H9 (cell line): ENCODE results near the gene MAD1L1. TPM values are rescaled to one million over a fixed set of nuclear protein-coding genes. Genes with fewer than 3 reads are reported as not detected.

ENCODE experiments used
- DNase-seq: peaks from one replicate; pipeline ENCODE4 v3.0.0-alpha.2; 2017
- H2AFZ ChIP-seq: one replicate; pipeline ENCODE4 v1.6.1; 2013; ENCODE audit warnings: mild to moderate bottlenecking, low read length, control low read depth, moderate library complexity
- H2AK5ac ChIP-seq: 2 replicates; pipeline ENCODE4 v1.6.1; 2013; ENCODE audit warnings: low read length, control low read depth, mixed read lengths; ENCODE audit not compliant: insufficient read length
- H2BK120ac ChIP-seq: one replicate; pipeline ENCODE4 v1.6.1; 2013; ENCODE audit warnings: low read depth, mild to moderate bottlenecking, low read length, control low read depth, inconsistent platforms; ENCODE audit not compliant: poor library complexity, severe bottlenecking
- H2BK12ac ChIP-seq: 2 replicates; pipeline ENCODE4 v1.6.1; 2013; ENCODE audit warnings: low read length, control low read depth, mixed read lengths, low read depth; ENCODE audit not compliant: insufficient read length
- H2BK15ac ChIP-seq: 2 replicates; pipeline ENCODE4 v1.6.1; 2013; ENCODE audit warnings: low read depth, low read length, control low read depth
- H2BK20ac ChIP-seq: one replicate; pipeline ENCODE4 v1.6.1; 2013; ENCODE audit warnings: low read depth, mild to moderate bottlenecking, low read length, control low read depth, inconsistent platforms; ENCODE audit not compliant: poor library complexity, severe bottlenecking
- H2BK5ac ChIP-seq: 2 replicates; pipeline ENCODE4 v1.6.1; 2013; ENCODE audit warnings: low read length, control low read depth, mixed read lengths; ENCODE audit not compliant: insufficient read length
- H3K14ac ChIP-seq: 2 replicates; pipeline ENCODE4 v1.6.1; 2013; ENCODE audit warnings: low read length, control low read depth; ENCODE audit not compliant: insufficient read depth
- H3K18ac ChIP-seq: 2 replicates; pipeline ENCODE4 v1.6.1; 2013; ENCODE audit warnings: low read depth, mild to moderate bottlenecking, mixed read lengths, low read length, control low read depth; ENCODE audit not compliant: insufficient read length
- H3K23ac ChIP-seq: 2 replicates; pipeline ENCODE4 v1.6.1; 2013; ENCODE audit warnings: low read length, control low read depth, mixed read lengths, low read depth; ENCODE audit not compliant: insufficient read length
- H3K23me2 ChIP-seq: 2 replicates; pipeline ENCODE4 v1.6.1; 2013; ENCODE audit warnings: low read depth, mild to moderate bottlenecking, mixed read lengths, low read length, control low read depth; ENCODE audit not compliant: insufficient read length, poor library complexity, severe bottlenecking
- H3K27ac ChIP-seq: 2 replicates; pipeline ENCODE4 v1.5.1; 2013; ENCODE audit warnings: low read length, control low read depth, mixed read lengths, low read depth; ENCODE audit not compliant: insufficient read length
- H3K27me3 ChIP-seq: 2 replicates; pipeline ENCODE4 v1.6.1; 2013; ENCODE audit warnings: low read length, control low read depth, inconsistent platforms; ENCODE audit not compliant: insufficient read depth
- H3K4ac ChIP-seq: 2 replicates; pipeline ENCODE4 v1.6.1; 2013; ENCODE audit warnings: low read depth, mild to moderate bottlenecking, control low read depth, inconsistent platforms, low read length, moderate library complexity
- H3K4me1 ChIP-seq: 2 replicates; pipeline ENCODE4 v1.6.1; 2013; ENCODE audit warnings: low read length, control low read depth, inconsistent platforms; ENCODE audit not compliant: insufficient read depth
- H3K4me2 ChIP-seq: 2 replicates; pipeline ENCODE4 v1.6.1; 2013; ENCODE audit warnings: low read length, control low read depth, mixed read lengths; ENCODE audit not compliant: insufficient read length, insufficient read depth
- H3K56ac ChIP-seq: 2 replicates; pipeline ENCODE4 v1.6.1; 2013; ENCODE audit warnings: low read depth, mild to moderate bottlenecking, mixed read lengths, low read length, control low read depth; ENCODE audit not compliant: insufficient read length
- H3K79me1 ChIP-seq: 2 replicates; pipeline ENCODE4 v1.6.1; 2013; ENCODE audit warnings: low read depth, mild to moderate bottlenecking, moderate library complexity, low read length, control low read depth, inconsistent platforms; ENCODE audit not compliant: insufficient read depth, poor library complexity, severe bottlenecking
- H3K79me2 ChIP-seq: 2 replicates; pipeline ENCODE4 v1.6.1; 2013; ENCODE audit warnings: low read length, control low read depth, inconsistent platforms; ENCODE audit not compliant: insufficient read depth
- H3K9ac ChIP-seq: 2 replicates; pipeline ENCODE4 v1.6.1; 2013; ENCODE audit warnings: low read length, control low read depth, mixed read lengths; ENCODE audit not compliant: insufficient read length; ENCODE audit errors: extremely low read depth
- H3K9me3 ChIP-seq: one replicate; pipeline ENCODE4 v1.6.1; 2013; ENCODE audit warnings: low read depth, low read length, inconsistent platforms; ENCODE audit not compliant: control insufficient read depth
- H3T11ph ChIP-seq: one replicate; pipeline ENCODE4 v1.6.1; 2013; ENCODE audit warnings: mild to moderate bottlenecking, low read length, control low read depth, inconsistent platforms
- H4K20me1 ChIP-seq: one replicate; pipeline ENCODE4 v1.6.1; 2013; ENCODE audit not compliant: control insufficient read depth, insufficient read length, insufficient read depth
- H4K5ac ChIP-seq: 2 replicates; pipeline ENCODE4 v1.6.1; 2013; ENCODE audit warnings: low read depth, mild to moderate bottlenecking, mixed read lengths, low read length, control low read depth; ENCODE audit not compliant: insufficient read length
- H4K8ac ChIP-seq: replicated peaks from 2 replicates; pipeline ENCODE4 v1.6.1; 2013; ENCODE audit warnings: low read length, control low read depth, mixed read lengths, low read depth; ENCODE audit not compliant: insufficient read length
- H4K91ac ChIP-seq: 2 replicates; pipeline ENCODE4 v1.6.1; 2013; ENCODE audit warnings: low read depth, mild to moderate bottlenecking, moderate library complexity, mixed read lengths, low read length, control low read depth; ENCODE audit not compliant: insufficient read length
- H3K27ac Mint-ChIP-seq, 3 experiments: 2 replicates in 2 of 3; 3 replicates in 1 of 3; pipeline ENCODE4 v1.8.0; 2020 to 2021; ENCODE audit warnings: mixed read lengths in 3 of 3, mild to moderate bottlenecking in 1 of 3, moderate library complexity in 1 of 3
- H3K27me3 Mint-ChIP-seq: 2 replicates; pipeline ENCODE4 v1.8.0; 2021; ENCODE audit warnings: low read depth, mild to moderate bottlenecking, moderate library complexity, mixed read lengths
- H3K36me3 Mint-ChIP-seq, 3 experiments: 2 replicates in 2 of 3; 3 replicates in 1 of 3; pipeline ENCODE4 v1.8.0; 2020 to 2021; ENCODE audit warnings: low read depth in 3 of 3, mixed read lengths in 3 of 3; ENCODE audit not compliant: insufficient read depth in 1 of 3
- H3K4me1 Mint-ChIP-seq, 2 experiments: 2 replicates each; pipeline ENCODE4 v1.8.0; 2020; ENCODE audit warnings: mixed read lengths in 2 of 2
- H3K4me3 Mint-ChIP-seq, 2 experiments: 2 replicates in 1 of 2; 3 replicates in 1 of 2; pipeline ENCODE4 v1.8.0; 2020 to 2021; ENCODE audit warnings: mild to moderate bottlenecking in 2 of 2, mixed read lengths in 2 of 2, moderate library complexity in 1 of 2
- H3K9me3 Mint-ChIP-seq, 2 experiments: 2 replicates in 1 of 2; 3 replicates in 1 of 2; pipeline ENCODE4 v1.8.0; 2020; ENCODE audit warnings: mild to moderate bottlenecking in 2 of 2, mixed read lengths in 2 of 2, moderate library complexity in 1 of 2
- WGBS: extraction: QIAGEN DNeasy Blood & Tissue Kit; methylation state at CpG from one replicate; pipeline ENCODE4 v1.1.7; 2013; ENCODE audit warnings: missing lambda C conversion rate, low lambda C conversion rate, mixed read lengths; ENCODE audit not compliant: insufficient read length; ENCODE audit errors: extremely low coverage; 5-methylcytosine and 5-hydroxymethylcytosine counted together
- total RNA-seq: library from RNA; stranded (reverse); gene quantifications from 2 replicates; pipeline ENCODE4 v1.2.1, GENCODE V29; 2021
- TF ChIP-seq, protein P1 (sequence below): fragments of 200-600 bp; sonication (generic); conservative IDR thresholded peaks from 3 replicates; pipeline ENCODE4 v1.8.0; 2021; ENCODE audit warnings: antibody characterized with exemption, mild to moderate bottlenecking

The MAD1L1 gene
- total RNA-seq, 1 experiment from 2014 or later = 39.0 TPM

GRCh38 chr7:1787241-1787640 is 445.5 kb downstream of the MAD1L1 start:
- DNase-seq = no peak
- H3K4ac ChIP-seq = no peak overlapping the region
- no peak overlapping the region for H2BK15ac ChIP-seq
- H3K27ac ChIP-seq = no peak overlapping the region
- no peak overlapping the region for H3K56ac ChIP-seq
- no CpG with 5 or more reads among the region's 9 CpGs for WGBS
- no peaks in the 10 kb centered on the region for H3K4me1 ChIP-seq
- no peaks in the 10 kb centered on the region for H3K79me1 ChIP-seq
- Mint-ChIP-seq H3K27me3 (peaks cover 7% of the 10 kb centered on the region), H3K4me1 (no peaks in the 10 kb centered on the region), H3K36me3 (peaks cover 4 to 10% (median 4%) of the 10 kb centered on the region in 3 experiments; a peak in 6 of 7 replicates), H3K4me3 (no peak overlapping the region), H3K9me3 (peaks cover 16 to 18% of the 10 kb centered on the region in 2 experiments), H3K27ac (peak overlapping the region in 1 of 3 experiments; percentile 19; a peak in 1 of 7 replicates)
- H2BK12ac ChIP-seq = no peak overlapping the region
- no peak overlapping the region for H3K14ac ChIP-seq
- H2BK120ac ChIP-seq = no peak overlapping the region
- H3K23me2 ChIP-seq = no peaks in the 10 kb centered on the region
- H3K9ac ChIP-seq = no peak overlapping the region
- no peak overlapping the region for H2AFZ ChIP-seq
- H4K20me1 ChIP-seq = no peaks in the 10 kb centered on the region
- H4K8ac ChIP-seq = no peak overlapping the region
- H3K23ac ChIP-seq = no peak overlapping the region
- TF ChIP-seq, protein P1, sequence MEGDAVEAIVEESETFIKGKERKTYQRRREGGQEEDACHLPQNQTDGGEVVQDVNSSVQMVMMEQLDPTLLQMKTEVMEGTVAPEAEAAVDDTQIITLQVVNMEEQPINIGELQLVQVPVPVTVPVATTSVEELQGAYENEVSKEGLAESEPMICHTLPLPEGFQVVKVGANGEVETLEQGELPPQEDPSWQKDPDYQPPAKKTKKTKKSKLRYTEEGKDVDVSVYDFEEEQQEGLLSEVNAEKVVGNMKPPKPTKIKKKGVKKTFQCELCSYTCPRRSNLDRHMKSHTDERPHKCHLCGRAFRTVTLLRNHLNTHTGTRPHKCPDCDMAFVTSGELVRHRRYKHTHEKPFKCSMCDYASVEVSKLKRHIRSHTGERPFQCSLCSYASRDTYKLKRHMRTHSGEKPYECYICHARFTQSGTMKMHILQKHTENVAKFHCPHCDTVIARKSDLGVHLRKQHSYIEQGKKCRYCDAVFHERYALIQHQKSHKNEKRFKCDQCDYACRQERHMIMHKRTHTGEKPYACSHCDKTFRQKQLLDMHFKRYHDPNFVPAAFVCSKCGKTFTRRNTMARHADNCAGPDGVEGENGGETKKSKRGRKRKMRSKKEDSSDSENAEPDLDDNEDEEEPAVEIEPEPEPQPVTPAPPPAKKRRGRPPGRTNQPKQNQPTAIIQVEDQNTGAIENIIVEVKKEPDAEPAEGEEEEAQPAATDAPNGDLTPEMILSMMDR = peak; percentile 26; the same call in 2 of the 3 replicates
- no peak overlapping the region for H2BK5ac ChIP-seq
- H3K79me2 ChIP-seq = no peaks in the 10 kb centered on the region
- no peak overlapping the region for H3K4me2 ChIP-seq
- H4K5ac ChIP-seq = no peak overlapping the region
- H3T11ph ChIP-seq = no peak overlapping the region
- peaks cover 7% of the 10 kb centered on the region for H3K9me3 ChIP-seq
- no peaks in the 10 kb centered on the region for H3K27me3 ChIP-seq
- no peak overlapping the region for H2AK5ac ChIP-seq
- no peak overlapping the region for H2BK20ac ChIP-seq
- H4K91ac ChIP-seq = no peak overlapping the region
- H3K18ac ChIP-seq = no peak overlapping the region
